ENCODE data around the gene GPR180. TPM values are rescaled to one million over a fixed set of nuclear protein-coding genes. Genes with fewer than 3 reads are reported as not detected.

GPR180 gene
- total and polyA plus RNA-seq, 2 of the 13 experiments (the other 11 are each of a cell fraction or from before 2014, with no cell fraction given), result not detected

GRCh38 chr13:94559222-94559795 lies 42.3 kb upstream of the GPR180 start:
- Histone ChIP-seq H3K4me1 (ENCODE audit: insufficient read depth, low read length) (peaks cover 11% of the 10 kb centered on the region), H3K27ac (ENCODE audit: extremely low read length, insufficient read depth, low read length) (no peak overlapping the region), H2AFZ (ENCODE audit: low read length) (no peak overlapping the region), H3K9me3 (ENCODE audit: low read length) (no peaks in the 10 kb centered on the region), H3K4me3 (replicated peaks in 1 of 3; ENCODE audit: insufficient read depth in 1 of 3, low read depth in 2 of 3, low read length in 3 of 3) (no peak overlapping the region), H3K79me2 (ENCODE audit: insufficient read depth, low read length) (no peaks in the 10 kb centered on the region), H3K9ac (ENCODE audit: insufficient read depth, low read depth, low read length) (no peak overlapping the region), H4K20me1 (ENCODE audit: insufficient read depth, low read length) (no peaks in the 10 kb centered on the region), H3K36me3 (replicated peaks in 1 of 2; ENCODE audit: control insufficient read depth in 1 of 2, insufficient read depth in 2 of 2, low read length in 2 of 2) (no peaks in the 10 kb centered on the region), H3K27me3 (ENCODE audit: control insufficient read depth in 1 of 2, insufficient read depth in 2 of 2, low read length in 2 of 2) (no peaks in the 10 kb centered on the region), H3K4me2 (ENCODE audit: low read depth, low read length) (no peak overlapping the region)
- DNase-seq (ENCODE audit: low spot score) (no peak), FAIRE-seq (no peak), ATAC-seq (no peak)
- intact Hi-C loops (cut with micrococcal nuclease; ENCODE audit: unreplicated experiment), result no loop called here
- ChIA-PET CTCF (ENCODE audit: low intra/inter-chr PET ratio, low total read pairs) (no interaction called here), POLR2A (no interaction called here)
- in situ Hi-C loops (cut with HindIII; ENCODE audit: extremely low pct_ligation_motif_present, low pct_unique_long_range_greater_than_20kb), result no loop called here
- 77% methylated on average over 6 of the region's 6 CpGs for WGBS (ENCODE audit: low lambda C conversion rate)
- BruUV-seq (replicated peaks), result no TSS peak
- TF ChIP-seq ZFP90 (CRISPR knock-in tag; IDR thresholded peaks at IDR 0.05; ENCODE audit: borderline replicate concordance) (no peak), ZFYVE20 (CRISPR knock-in tag; IDR thresholded peaks at IDR 0.05; ENCODE audit: borderline replicate concordance, low read depth) (no peak), FOXO1 (CRISPR knock-in tag; IDR thresholded peaks at IDR 0.05) (no peak), XRCC5 (optimal IDR thresholded peaks at IDR 0.05; ENCODE audit: low read length) (no peak), GTF3A (CRISPR knock-in tag; conservative IDR thresholded peaks at IDR 0.05) (no peak)

- Histone ChIP-seq H4K20me1 (ENCODE audit: insufficient read depth, low read length) (no peaks in the 10 kb centered on the region), H3K4me1 (ENCODE audit: insufficient read depth, low read length) (peaks cover 11% of the 10 kb centered on the region), H3K9me3 (ENCODE audit: low read length) (no peaks in the 10 kb centered on the region), H3K27ac (ENCODE audit: extremely low read length, insufficient read depth, low read length) (no peak overlapping the region), H3K4me3 (replicated peaks in 1 of 3; ENCODE audit: insufficient read depth in 1 of 3, low read depth in 2 of 3, low read length in 3 of 3) (no peak overlapping the region), H3K27me3 (ENCODE audit: control insufficient read depth in 1 of 2, insufficient read depth in 2 of 2, low read length in 2 of 2) (no peaks in the 10 kb centered on the region), H3K9ac (ENCODE audit: insufficient read depth, low read depth, low read length) (no peak overlapping the region), H3K36me3 (replicated peaks in 1 of 2; ENCODE audit: control insufficient read depth in 1 of 2, insufficient read depth in 2 of 2, low read length in 2 of 2) (no peaks in the 10 kb centered on the region), H2AFZ (ENCODE audit: low read length) (no peak overlapping the region), H3K4me2 (ENCODE audit: low read depth, low read length) (no peak overlapping the region), H3K79me2 (ENCODE audit: insufficient read depth, low read length) (no peaks in the 10 kb centered on the region)
- in situ Hi-C loops (cut with HindIII; ENCODE audit: extremely low pct_ligation_motif_present, low pct_unique_long_range_greater_than_20kb) (no loop called here), intact Hi-C loops (cut with micrococcal nuclease; ENCODE audit: unreplicated experiment) (no loop called here)
- POLR2A ChIA-PET, result no interaction called here
- 66% methylated on average over 2 of the region's 2 CpGs for WGBS (ENCODE audit: low lambda C conversion rate)
- ATAC-seq (no peak), FAIRE-seq (no peak), DNase-seq (ENCODE audit: low spot score) (no peak)
- TF ChIP-seq MLLT10 (CRISPR knock-in tag; IDR thresholded peaks at IDR 0.05), result no peak
- no peak for TF ChIP-seq ZSCAN31 (CRISPR knock-in tag; IDR thresholded peaks at IDR 0.05; ENCODE audit: low read depth)
- TF ChIP-seq MTF1 (CRISPR knock-in tag; IDR thresholded peaks at IDR 0.05), result no peak
- TF ChIP-seq SYNCRIP (IDR thresholded peaks at IDR 0.05; ENCODE audit: insufficient read depth, low read depth, low read length), result no peak
- no peak for TF ChIP-seq ZFP82 (CRISPR knock-in tag; IDR thresholded peaks at IDR 0.05; ENCODE audit: borderline replicate concordance)
- no peak for TF ChIP-seq ELK4 (CRISPR knock-in tag; IDR thresholded peaks at IDR 0.05; ENCODE audit: borderline replicate concordance)
- no peak for TF ChIP-seq BHLHE40 (IDR thresholded peaks at IDR 0.05; ENCODE audit: low read length)
- BruUV-seq (replicated peaks), result no TSS peak
- CTCF ChIA-PET (ENCODE audit: low intra/inter-chr PET ratio, low total read pairs), result no interaction called here
These were observed 41.5 kb upstream of the GPR180 start for GRCh38 chr13:94560116-94560515.
